Large intestine (tissue), 3 donors: ENCODE results near the gene USH1G. TPM values are rescaled to one million over a fixed set of nuclear protein-coding genes. Genes with fewer than 3 reads are reported as not detected.

Experiments
- DNase-seq, 2 donors: peaks; one replicate each; pipeline versions ENCODE4 v3.0.0 to v3.0.0-alpha.2; 2013
- H3K27ac ChIP-seq: one replicate; pipeline ENCODE4 v1.5.1; 2013; ENCODE audit warnings: low read length
- H3K27me3 ChIP-seq: 2 replicates; pipeline ENCODE4 v1.6.1; 2013; ENCODE audit warnings: low read length; ENCODE audit not compliant: control insufficient read depth, insufficient read depth
- H3K36me3 ChIP-seq: 2 replicates; pipeline ENCODE4 v1.6.1; 2013; ENCODE audit warnings: low read length; ENCODE audit not compliant: control insufficient read depth, insufficient read depth
- H3K4me1 ChIP-seq: one replicate; pipeline ENCODE4 v1.6.1; 2013; ENCODE audit warnings: low read length; ENCODE audit not compliant: control insufficient read depth, insufficient read depth
- H3K4me3 ChIP-seq: one replicate; pipeline ENCODE4 v1.5.1; 2013; ENCODE audit warnings: low read length
- H3K9me3 ChIP-seq: one replicate; pipeline ENCODE4 v1.6.1; 2013; ENCODE audit warnings: mild to moderate bottlenecking, low read depth, low read length, moderate library complexity; ENCODE audit not compliant: control insufficient read depth
- WGBS: methylation state at CpG from one replicate; pipeline ENCODE4 v1.1.5; 2013; ENCODE audit warnings: low lambda C conversion rate; ENCODE audit not compliant: insufficient coverage; 5-methylcytosine and 5-hydroxymethylcytosine counted together
- polyA plus RNA-seq: library from polyadenylated mRNA; unstranded; fragments of 120-200 nt; gene quantifications from one replicate; pipeline ENCODE4 v1.2.1, GENCODE V29; 2013

USH1G gene
- polyA plus RNA-seq, 1 donor, result 1.5 TPM

DNA sequence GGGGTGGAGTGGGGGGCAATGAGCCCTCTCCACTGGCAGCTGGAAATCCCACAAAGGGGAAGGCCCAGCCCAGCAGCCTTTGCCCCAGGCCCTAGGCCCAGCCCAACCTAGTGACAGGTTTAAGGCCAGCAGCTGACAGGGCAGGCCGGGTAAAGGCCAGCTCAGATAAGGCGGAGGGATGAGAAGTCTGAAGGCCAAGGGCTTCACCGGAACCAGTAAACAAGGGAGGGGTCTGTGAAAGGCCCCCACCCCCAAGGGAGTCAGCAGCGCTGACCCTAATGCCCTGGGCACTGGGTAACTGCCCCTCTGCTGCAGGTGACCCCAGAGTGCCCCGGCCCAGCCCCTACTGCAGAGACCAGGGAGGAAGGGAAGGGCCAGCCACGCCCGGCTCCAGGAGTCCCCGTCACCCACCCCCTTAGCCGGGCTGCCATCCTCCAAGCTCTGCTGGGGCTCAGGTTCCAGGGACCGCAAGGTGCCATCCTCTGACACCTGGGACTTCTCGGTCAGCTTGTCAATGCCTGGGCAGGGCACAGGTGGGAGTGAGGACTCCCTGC, 30.2 kb upstream of the USH1G start:
- H3K4me3 ChIP-seq, result no peak overlapping the region
- H3K27ac ChIP-seq, result peak overlapping the region; percentile 91
- H3K4me1 ChIP-seq, result peaks cover 43% of the 10 kb centered on the region
- H3K36me3 ChIP-seq, result peaks cover 5% of the 10 kb centered on the region
- peak; percentile 83 to 91 for DNase-seq
- no CpG with 5 or more reads among the region's 11 CpGs for WGBS
- peaks cover 8% of the 10 kb centered on the region for H3K9me3 ChIP-seq
- no peaks in the 10 kb centered on the region for H3K27me3 ChIP-seq

DNA sequence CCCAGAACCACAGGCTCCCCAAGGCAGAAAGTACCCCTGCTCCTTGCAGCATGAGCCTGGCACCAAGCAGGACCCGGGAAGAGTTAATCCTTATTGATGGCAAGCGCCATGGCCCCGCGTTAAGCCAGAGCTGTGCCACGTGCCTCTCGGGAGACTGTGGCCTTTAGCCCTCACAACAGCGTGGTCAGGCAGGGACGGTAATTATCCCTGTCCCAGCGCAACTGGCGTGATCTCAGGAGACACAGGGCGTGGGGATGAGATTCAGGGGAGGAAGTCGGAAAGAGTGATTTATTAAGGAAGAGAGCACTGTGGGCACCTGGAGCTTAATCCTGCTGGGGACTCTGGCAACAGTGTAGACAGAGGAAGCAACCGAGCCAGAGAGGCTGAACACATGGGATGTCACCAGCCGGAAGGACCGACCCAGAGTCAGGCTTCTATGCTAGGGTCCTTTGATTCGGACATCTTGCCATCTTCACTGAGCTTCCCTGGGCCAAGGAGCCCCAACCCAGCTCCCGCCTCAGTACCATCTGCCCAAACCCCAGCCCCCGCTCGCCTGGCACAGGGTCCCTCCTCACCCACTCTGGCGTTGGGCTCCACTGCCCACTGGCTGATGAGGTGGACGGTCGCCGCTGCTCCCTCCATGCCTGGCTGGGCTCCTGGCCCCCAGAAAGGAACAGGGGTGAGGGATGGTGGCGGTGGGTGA, 29.5 kb upstream of the USH1G start:
- Histone ChIP-seq H3K4me1 (peaks cover 43% of the 10 kb centered on the region), H3K4me3 (no peak overlapping the region), H3K27me3 (no peaks in the 10 kb centered on the region), H3K36me3 (peaks cover 5% of the 10 kb centered on the region), H3K27ac (peak overlapping the region; percentile 91), H3K9me3 (peaks cover 8% of the 10 kb centered on the region)
- WGBS, result no CpG with 5 or more reads among the region's 24 CpGs
- peak; percentile 48 to 81 for DNase-seq

DNA sequence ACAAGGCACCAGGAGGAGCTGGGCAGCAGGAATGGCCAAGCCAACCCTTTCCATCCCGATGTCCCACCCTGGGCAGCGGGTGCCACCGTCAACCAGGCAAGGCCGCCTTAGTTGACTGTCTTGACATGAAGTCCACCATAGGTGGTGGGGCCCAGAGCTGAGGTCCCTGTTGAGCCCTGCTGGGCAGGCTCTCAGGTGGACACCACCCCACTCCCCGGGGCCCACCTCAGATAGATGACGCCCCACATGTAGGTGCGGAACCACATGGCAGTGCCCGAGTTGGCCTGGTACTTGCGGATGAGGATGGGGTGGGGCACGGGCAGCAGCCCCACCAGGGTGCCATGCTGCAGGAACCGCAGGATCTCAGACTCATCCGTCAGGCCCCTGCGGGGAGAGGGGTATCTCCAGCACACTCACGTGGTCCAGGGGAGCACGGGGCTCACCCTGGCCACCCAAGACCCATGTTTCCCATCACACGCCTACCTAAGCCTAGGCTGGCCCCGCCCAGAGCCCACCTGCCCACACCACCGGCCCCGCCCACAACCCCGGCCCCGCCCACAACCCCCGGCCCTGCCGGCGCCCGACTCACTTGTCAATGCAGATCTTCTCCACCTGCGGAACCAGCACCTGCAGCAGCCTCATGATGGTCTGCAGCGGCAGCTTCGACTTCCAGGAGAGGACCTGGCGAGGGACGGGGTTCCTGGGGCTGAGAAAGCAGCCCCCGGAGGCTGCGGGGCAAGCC, 28.8 kb upstream of the USH1G start:
- no peaks in the 10 kb centered on the region for H3K27me3 ChIP-seq
- H3K36me3 ChIP-seq, result peaks cover 5% of the 10 kb centered on the region
- H3K4me1 ChIP-seq, result peaks cover 43% of the 10 kb centered on the region
- DNase-seq, result no peak
- H3K4me3 ChIP-seq, result no peak overlapping the region
- H3K9me3 ChIP-seq, result peaks cover 8% of the 10 kb centered on the region
- H3K27ac ChIP-seq, result peak overlapping the region; percentile 91
- no CpG with 5 or more reads among the region's 32 CpGs for WGBS

DNA sequence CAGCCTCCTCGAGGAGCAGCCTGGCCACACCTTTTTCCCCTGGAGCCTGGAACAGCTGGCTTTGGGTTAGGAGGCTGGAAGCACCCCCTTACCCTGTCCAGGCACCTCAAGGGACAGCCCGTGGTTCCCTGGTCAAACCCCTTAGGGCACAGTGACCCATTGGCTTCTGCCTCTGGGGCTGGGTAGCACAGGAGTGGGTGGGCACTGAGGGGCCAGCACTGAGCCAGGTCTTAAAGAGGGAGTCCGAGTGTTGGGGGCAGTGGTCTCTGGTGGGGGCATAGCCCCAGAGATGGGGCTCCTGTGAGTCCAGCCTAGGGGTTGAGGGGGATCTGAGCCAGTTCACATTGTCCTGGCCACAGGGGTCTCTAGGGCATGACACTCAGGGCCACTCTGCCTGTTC, 28.0 kb upstream of the USH1G start:
- Histone ChIP-seq H3K4me1 (peaks cover 43% of the 10 kb centered on the region), H3K27me3 (peaks cover 4% of the 10 kb centered on the region), H3K36me3 (peaks cover 2% of the 10 kb centered on the region), H3K9me3 (peaks cover 2% of the 10 kb centered on the region), H3K4me3 (no peak overlapping the region), H3K27ac (peak overlapping the region; percentile 2)
- DNase-seq, result no peak
- no CpG with 5 or more reads among the region's 3 CpGs for WGBS

- peaks cover 43% of the 10 kb centered on the region for H3K4me1 ChIP-seq
- H3K27me3 ChIP-seq, result peaks cover 4% of the 10 kb centered on the region
- no CpG with 5 or more reads among the region's 8 CpGs for WGBS
- peak in 1 of 2 donors; percentile 52 for DNase-seq
- peaks cover 2% of the 10 kb centered on the region for H3K9me3 ChIP-seq
- peak overlapping the region; percentile 2 for H3K27ac ChIP-seq
- no peak overlapping the region for H3K4me3 ChIP-seq
- no peaks in the 10 kb centered on the region for H3K36me3 ChIP-seq
Observed at GRCh38 chr17:74950207-74950606, 27.2 kb upstream of the USH1G start.

GRCh38 chr17:74949455-74950115, 26.5 kb upstream of the USH1G start:
- no peaks in the 10 kb centered on the region for H3K36me3 ChIP-seq
- peaks cover 4% of the 10 kb centered on the region for H3K27me3 ChIP-seq
- peaks cover 43% of the 10 kb centered on the region for H3K4me1 ChIP-seq
- H3K9me3 ChIP-seq, result peaks cover 2% of the 10 kb centered on the region
- no peak overlapping the region for H3K27ac ChIP-seq
- H3K4me3 ChIP-seq, result no peak overlapping the region
- WGBS, result no CpG with 5 or more reads among the region's 12 CpGs
- DNase-seq, result no peak

GRCh38 chr17:74947041-74947754, 24.1 kb upstream of the USH1G start:
- no peak overlapping the region for H3K4me3 ChIP-seq
- DNase-seq, result no peak
- H3K27me3 ChIP-seq, result peaks cover 15% of the 10 kb centered on the region
- no peaks in the 10 kb centered on the region for H3K36me3 ChIP-seq
- H3K4me1 ChIP-seq, result peaks cover 25% of the 10 kb centered on the region
- no peaks in the 10 kb centered on the region for H3K9me3 ChIP-seq
- H3K27ac ChIP-seq, result no peak overlapping the region
- WGBS, result no CpG with 5 or more reads among the region's 17 CpGs

GRCh38 chr17:74946641-74947040, 23.6 kb upstream of the USH1G start:
- Histone ChIP-seq H3K27me3 (peaks cover 15% of the 10 kb centered on the region), H3K27ac (no peak overlapping the region), H3K4me3 (no peak overlapping the region), H3K36me3 (no peaks in the 10 kb centered on the region), H3K9me3 (no peaks in the 10 kb centered on the region), H3K4me1 (peaks cover 20% of the 10 kb centered on the region)
- no CpG with 5 or more reads among the region's 14 CpGs for WGBS
- no peak for DNase-seq

- Histone ChIP-seq H3K4me3 (no peak overlapping the region), H3K9me3 (no peaks in the 10 kb centered on the region), H3K36me3 (no peaks in the 10 kb centered on the region), H3K27ac (no peak overlapping the region), H3K27me3 (peaks cover 22% of the 10 kb centered on the region), H3K4me1 (peaks cover 9% of the 10 kb centered on the region)
- no peak for DNase-seq
- no CpG with 5 or more reads among the region's 6 CpGs for whole genome bisulfite sequencing
Observed at GRCh38 chr17:74945543-74945942, 22.5 kb upstream of the USH1G start.
